OCI-LY7 (cell line): ENCODE results near the gene REX1BD. TPM values are rescaled to one million over a fixed set of nuclear protein-coding genes. Genes with fewer than 3 reads are reported as not detected.

Experiments
- BruUV-seq: library from RNA; stranded (reverse); fragments of 400-500 nt; replicated peaks from 2 replicates; lab custom pipeline; 2021; lab: Mats Ljungman, UMichigan
- CTCF ChIA-PET: fragments of 300-600 bp; sonication (Branson Sonifier 250); formaldehyde crosslinking; loops from one replicate; lab custom pipeline; 2022; ENCODE audit warnings: antibody characterized with exemption; ENCODE audit not compliant: unreplicated experiment; lab: Charles Lee
- POLR2A ChIA-PET: fragments of 300-600 bp; sonication (Branson Sonifier 250); formaldehyde crosslinking; loops from one replicate; lab custom pipeline; 2022; ENCODE audit warnings: antibody characterized with exemption; lab: Charles Lee
- DNase-seq: peaks from one replicate; pipeline ENCODE4 v3.0.0-alpha.2; 2015; ENCODE audit warnings: low spot score
- H2AFZ ChIP-seq: fragments of 200-600 bp; sonication (generic), shearing (Covaris generic); 2 replicates; pipeline ENCODE4 v1.6.1; 2014; ENCODE audit warnings: mild to moderate bottlenecking, antibody characterized with exemption, low read length, moderate library complexity
- H3K27ac ChIP-seq: fragments of 200-600 bp; sonication (generic); 2 replicates; pipeline ENCODE4 v1.5.1; 2014; ENCODE audit warnings: mixed run types, low read depth, mild to moderate bottlenecking, moderate library complexity, low read length, inconsistent platforms; ENCODE audit not compliant: poor library complexity, severe bottlenecking
- H3K36me3 ChIP-seq: fragments of 200-600 bp; sonication (generic); 2 replicates; pipeline ENCODE4 v1.6.1; 2014; ENCODE audit warnings: mild to moderate bottlenecking, antibody characterized with exemption, low read length, moderate library complexity, mixed read lengths; ENCODE audit not compliant: insufficient read depth
- H3K4me1 ChIP-seq: fragments of 200-600 bp; sonication (generic); 2 replicates; pipeline ENCODE4 v1.5.1; 2014; ENCODE audit warnings: mild to moderate bottlenecking, low read length; ENCODE audit not compliant: insufficient read depth, poor library complexity, severe bottlenecking
- H3K4me2 ChIP-seq: fragments of 200-600 bp; sonication (generic); 2 replicates; pipeline ENCODE4 v1.6.1; 2014; ENCODE audit warnings: mild to moderate bottlenecking, low read length
- H3K4me3 ChIP-seq: fragments of 200-600 bp; sonication (generic); 2 replicates; pipeline ENCODE4 v1.5.1; 2014; ENCODE audit warnings: mild to moderate bottlenecking, low read depth, low read length; ENCODE audit not compliant: poor library complexity, severe bottlenecking
- H3K79me2 ChIP-seq: fragments of 200-600 bp; sonication (generic); 2 replicates; pipeline ENCODE4 v1.6.1; 2016; ENCODE audit warnings: low read depth, mild to moderate bottlenecking, low read length, moderate library complexity, mixed read lengths; ENCODE audit not compliant: insufficient read depth
- H3K9me2 ChIP-seq: fragments of 200-600 bp; sonication (generic); 2 replicates; pipeline ENCODE4 v1.6.1; 2016; ENCODE audit warnings: mild to moderate bottlenecking, low read length, mixed read lengths; ENCODE audit not compliant: insufficient read depth
- H3K9me3 ChIP-seq: fragments of 200-600 bp; sonication (generic); 2 replicates; pipeline ENCODE4 v1.6.1; 2014; ENCODE audit warnings: mild to moderate bottlenecking, mixed run types, low read length, mixed read lengths
- H4K20me1 ChIP-seq: fragments of 200-600 bp; sonication (generic); 2 replicates; pipeline ENCODE4 v1.6.1; 2014; ENCODE audit warnings: mild to moderate bottlenecking, antibody characterized with exemption, low read length, moderate library complexity, mixed read lengths; ENCODE audit not compliant: insufficient read depth
- EZH2phosphoT487 ChIP-seq: fragments of 200-600 bp; sonication (generic); IDR thresholded peaks from 2 replicates; pipeline ENCODE4 v1.6.1; 2018; ENCODE audit warnings: low read depth, borderline replicate concordance, mild to moderate bottlenecking, mixed run types, antibody characterized with exemption, low read length, moderate library complexity, mixed read lengths
- intact Hi-C: fragments of 100-400 bp; cut with micrococcal nuclease; formaldehyde crosslinking; loops from one replicate; pipeline ENCODE4 v1.10.0; 2022; ENCODE audit not compliant: unreplicated experiment
- total RNA-seq, 2 experiments: library from RNA; depleted of rRNA in 1 of 2; stranded (reverse); fragments of >200 nt in 1 of 2; shearing (Covaris generic) in 1 of 2; gene quantifications; 2 replicates each; pipeline ENCODE4 v1.2.3, GENCODE V29; 2014 to 2022
- TF ChIP-seq, protein P1 (sequence below): fragments of 200-600 bp; sonication (generic); conservative IDR thresholded peaks from 2 replicates; pipeline ENCODE4 v1.5.1; 2014; ENCODE audit warnings: mild to moderate bottlenecking, antibody characterized with exemption, low read length, moderate library complexity, mixed read lengths

Gene REX1BD
- total RNA-seq, 2 experiments from 2014 or later, result 88.8 to 126 TPM

DNA sequence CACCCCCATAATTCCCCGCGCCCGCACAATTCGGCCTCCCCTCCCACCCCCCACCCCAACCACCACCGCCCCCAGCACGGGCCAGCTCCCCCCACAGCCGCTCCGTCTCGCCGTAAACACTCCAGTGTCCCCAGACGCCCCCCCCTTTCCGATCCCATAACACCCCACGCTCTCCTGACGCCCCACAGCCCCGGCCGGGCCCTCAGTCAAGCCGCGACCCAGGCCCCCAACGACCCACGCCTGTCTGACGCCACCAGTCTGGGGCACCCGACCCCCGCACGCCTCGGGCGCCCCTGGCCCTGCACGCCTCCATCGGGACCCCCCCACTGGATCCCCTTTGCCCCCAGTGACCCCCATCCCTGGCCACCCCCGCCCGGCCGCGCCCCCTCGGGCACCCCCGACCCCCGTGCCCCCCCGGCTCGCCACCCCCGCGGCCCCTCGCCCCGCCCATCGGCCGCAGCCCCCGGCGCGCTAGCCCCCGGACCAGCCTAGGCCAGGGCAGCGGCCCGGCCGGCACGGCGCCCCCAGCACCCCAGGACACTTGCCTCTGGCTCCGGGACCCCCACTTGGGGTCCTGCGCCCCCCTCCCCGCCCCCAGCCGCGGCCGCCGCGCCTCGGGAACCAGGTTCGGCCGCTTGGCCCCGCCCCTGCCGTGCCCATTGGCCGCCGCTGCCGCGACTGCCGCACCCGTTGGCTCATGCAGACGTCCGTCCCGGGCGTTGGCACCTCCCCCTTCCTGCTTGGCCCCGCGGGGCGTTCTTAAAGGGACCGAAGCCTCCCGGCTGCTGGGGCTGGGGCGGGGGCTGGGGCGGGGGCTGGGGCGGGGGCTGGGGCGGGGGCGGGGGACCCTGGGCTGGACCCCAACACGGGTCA, 45.4 kb upstream of the REX1BD start, which contains the start of gene FKBP8:
Gene FKBP8, minus strand, starts transcription at position 633 of the 873 bp plus-strand sequence. CDS start 1,603 bp downstream, outside the sequence.
- peak within 1 kb of the TSS; percentile 99 for H3K4me2 ChIP-seq
- POLR2A ChIA-PET, result interaction anchor here (1.0 to 1.8 kb wide), 9 partner anchors 11 to 119 kb away, joined by 3 to 16 read pairs (median 4); partner anchors contain the start of genes ELL, KXD1, REX1BD and UBA52

DNA sequence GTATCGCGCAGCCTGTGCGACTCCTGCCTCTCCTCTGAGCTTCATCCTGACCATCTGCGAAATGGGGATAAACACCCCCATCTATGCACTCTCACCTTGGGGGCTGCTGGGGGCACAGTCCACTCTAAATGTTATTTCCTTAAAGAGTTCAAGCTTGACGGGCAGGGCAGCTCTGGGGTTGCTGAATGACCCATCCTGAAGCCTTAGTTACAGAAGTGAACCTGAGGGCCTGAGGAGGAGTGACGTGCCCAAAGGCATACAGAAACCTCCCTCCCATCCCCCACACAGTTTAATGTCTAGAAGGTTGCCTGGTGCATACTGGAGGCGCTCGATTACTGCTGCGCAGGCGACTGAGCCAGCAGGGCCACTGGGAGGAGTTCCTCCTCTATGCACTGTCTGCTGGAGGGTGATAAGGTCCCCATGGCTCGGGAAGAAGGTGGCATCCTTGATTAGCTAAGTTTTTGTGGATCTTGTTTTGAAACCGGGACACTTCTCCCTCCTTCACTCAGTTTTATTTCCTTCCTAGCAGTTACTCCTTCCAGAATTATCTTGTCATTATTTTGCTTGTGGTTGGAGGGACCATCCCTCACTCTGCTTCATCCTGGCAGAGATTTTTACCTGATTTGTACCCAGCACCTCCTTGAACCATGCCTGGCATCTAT, 44.7 kb upstream of the REX1BD start:
- ChIA-PET POLR2A (interaction anchor here (0.8 to 1.8 kb wide), 11 partner anchors 9 to 120 kb away, joined by 3 to 16 read pairs (median 4); partner anchors contain the start of genes ELL, KXD1, REX1BD and UBA52), CTCF (interaction anchor here (0.5 to 1.4 kb wide), 4 partner anchors 8 to 50 kb away, joined by 3 to 7 read pairs (median 4); partner anchors contain the start of gene ELL)
- Histone ChIP-seq H3K9me2 (no peaks in the 10 kb centered on the region), H3K27ac (peak overlapping the region; percentile 54), H3K4me1 (peaks cover 19% of the 10 kb centered on the region), H3K9me3 (no peaks in the 10 kb centered on the region), H3K36me3 (peaks cover 27% of the 10 kb centered on the region), H3K4me3 (peak overlapping the region; percentile 76), H2AFZ (peak overlapping the region; percentile 85), H3K79me2 (peaks cover 12% of the 10 kb centered on the region), H3K4me2 (peak overlapping the region; percentile 97), H4K20me1 (no peaks in the 10 kb centered on the region)
- TF ChIP-seq, protein P1, sequence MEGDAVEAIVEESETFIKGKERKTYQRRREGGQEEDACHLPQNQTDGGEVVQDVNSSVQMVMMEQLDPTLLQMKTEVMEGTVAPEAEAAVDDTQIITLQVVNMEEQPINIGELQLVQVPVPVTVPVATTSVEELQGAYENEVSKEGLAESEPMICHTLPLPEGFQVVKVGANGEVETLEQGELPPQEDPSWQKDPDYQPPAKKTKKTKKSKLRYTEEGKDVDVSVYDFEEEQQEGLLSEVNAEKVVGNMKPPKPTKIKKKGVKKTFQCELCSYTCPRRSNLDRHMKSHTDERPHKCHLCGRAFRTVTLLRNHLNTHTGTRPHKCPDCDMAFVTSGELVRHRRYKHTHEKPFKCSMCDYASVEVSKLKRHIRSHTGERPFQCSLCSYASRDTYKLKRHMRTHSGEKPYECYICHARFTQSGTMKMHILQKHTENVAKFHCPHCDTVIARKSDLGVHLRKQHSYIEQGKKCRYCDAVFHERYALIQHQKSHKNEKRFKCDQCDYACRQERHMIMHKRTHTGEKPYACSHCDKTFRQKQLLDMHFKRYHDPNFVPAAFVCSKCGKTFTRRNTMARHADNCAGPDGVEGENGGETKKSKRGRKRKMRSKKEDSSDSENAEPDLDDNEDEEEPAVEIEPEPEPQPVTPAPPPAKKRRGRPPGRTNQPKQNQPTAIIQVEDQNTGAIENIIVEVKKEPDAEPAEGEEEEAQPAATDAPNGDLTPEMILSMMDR, result peak; percentile 64
- no peak for TF ChIP-seq EZH2phosphoT487
- intact Hi-C loops, result loop anchor here (1.0 to 2.0 kb wide), 2 partner anchors 22 to 45 kb away; partner anchors contain the start of genes ELL and REX1BD
- no TSS peak for BruUV-seq
- DNase-seq, result peak; percentile 92

More for the DNA sequence above, 45.4 kb upstream of the REX1BD start, which contains the start of gene FKBP8:
- peak within 1 kb of the TSS; percentile 76 for H3K4me3 ChIP-seq
- H3K9me3 ChIP-seq, result no peaks in the 10 kb centered on the region
- peaks cover 19% of the 10 kb centered on the region for H3K4me1 ChIP-seq
- no peak for TF ChIP-seq EZH2phosphoT487
- TF ChIP-seq, protein P1, result no peak
- no TSS peak for BruUV-seq
- H3K27ac ChIP-seq, result peak within 1 kb of the TSS; percentile 54
- intact Hi-C loops, result loop anchor here (1.0 to 2.0 kb wide), 2 partner anchors 21 to 46 kb away; partner anchors contain the start of genes ELL and REX1BD
- H3K36me3 ChIP-seq, result peaks cover 31% of the 10 kb centered on the region
- H3K9me2 ChIP-seq, result no peaks in the 10 kb centered on the region
- H2AFZ ChIP-seq, result peak within 1 kb of the TSS; percentile 85
- H4K20me1 ChIP-seq, result no peaks in the 10 kb centered on the region
- peaks cover 12% of the 10 kb centered on the region for H3K79me2 ChIP-seq
- CTCF ChIA-PET, result interaction anchor here (0.6 to 1.4 kb wide), 3 partner anchors 12 to 22 kb away, joined by 3 to 4 read pairs (median 3); partner anchors contain the start of gene ELL
- peak; percentile 94 for DNase-seq
